Activated CD4-positive, CD25-positive, alpha-beta regulatory T cell (primary cell): ENCODE data around the gene LSAMP.

ENCODE experiments used
- DNase-seq, 4 experiments: peaks; one replicate each; lab custom pipeline; 2025; lab: John Stamatoyannopoulos, UW

Gene LSAMP

GRCh38 chr3:116051586-116051985 is 393.7 kb downstream of the LSAMP start:
- DNase-seq, result no peak

- no peak for DNase-seq
These were observed 394.2 kb downstream of the LSAMP start for GRCh38 chr3:116051040-116051439.

GRCh38 chr3:116050311-116050915 is 394.9 kb downstream of the LSAMP start:
- DNase-seq, result no peak

- DNase-seq, result no peak
These were observed 396.3 kb downstream of the LSAMP start for GRCh38 chr3:116048991-116049390.

GRCh38 chr3:116046350-116046749 is 398.9 kb downstream of the LSAMP start:
- no peak for DNase-seq

GRCh38 chr3:116045314-116045713 is 400.0 kb downstream of the LSAMP start:
- DNase-seq, result no peak

GRCh38 chr3:116040152-116040551 is 405.1 kb downstream of the LSAMP start:
- DNase-seq, result no peak

- no peak for DNase-seq
These were observed 405.7 kb downstream of the LSAMP start for GRCh38 chr3:116039651-116039985.

GRCh38 chr3:116038968-116039650 is 406.2 kb downstream of the LSAMP start:
- no peak for DNase-seq

GRCh38 chr3:116037954-116038911 is 407.1 kb downstream of the LSAMP start:
- DNase-seq, result no peak

- no peak for DNase-seq
These were observed 409.9 kb downstream of the LSAMP start for GRCh38 chr3:116035429-116035828.

GRCh38 chr3:116034794-116035193 is 410.5 kb downstream of the LSAMP start:
- DNase-seq, result no peak

GRCh38 chr3:116034086-116034485 is 411.2 kb downstream of the LSAMP start:
- DNase-seq, result no peak

GRCh38 chr3:116033516-116033915 is 411.8 kb downstream of the LSAMP start:
- no peak for DNase-seq

GRCh38 chr3:116032176-116032575 is 413.1 kb downstream of the LSAMP start:
- DNase-seq, result no peak

- DNase-seq, result no peak
These were observed 415.0 kb downstream of the LSAMP start for GRCh38 chr3:116030131-116030850.

GRCh38 chr3:116029266-116029665 is 416.0 kb downstream of the LSAMP start:
- no peak for DNase-seq

GRCh38 chr3:116028157-116028556 is 417.1 kb downstream of the LSAMP start:
- no peak for DNase-seq

GRCh38 chr3:116020989-116021388 is 424.3 kb downstream of the LSAMP start:
- DNase-seq, result no peak

- no peak for DNase-seq
These were observed 424.8 kb downstream of the LSAMP start for GRCh38 chr3:116020495-116020894.

- DNase-seq, result no peak
These were observed 426.0 kb downstream of the LSAMP start for GRCh38 chr3:116019254-116019763.

- DNase-seq, result no peak
These were observed 426.6 kb downstream of the LSAMP start for GRCh38 chr3:116018646-116019045.
